Astrocyte (in vitro differentiated cells and primary cell): ENCODE results near the gene THG1L.

Experiments
- EZH2 ChIP-seq: IDR thresholded peaks from 2 replicates; pipeline ENCODE4 v1.6.1; 2012; ENCODE audit warnings: mild to moderate bottlenecking, low read length, inconsistent platforms; ENCODE audit not compliant: insufficient read depth
- TF ChIP-seq, protein P1 (sequence below): IDR thresholded peaks from 2 replicates; pipeline ENCODE4 v1.5.1; 2011; ENCODE audit warnings: low read depth, mild to moderate bottlenecking, inconsistent platforms, low read length, moderate library complexity; ENCODE audit not compliant: insufficient read depth

GRCh38 chr5:157778121-157778805 lies 47.0 kb downstream of the THG1L start:
- TF ChIP-seq, protein P1, sequence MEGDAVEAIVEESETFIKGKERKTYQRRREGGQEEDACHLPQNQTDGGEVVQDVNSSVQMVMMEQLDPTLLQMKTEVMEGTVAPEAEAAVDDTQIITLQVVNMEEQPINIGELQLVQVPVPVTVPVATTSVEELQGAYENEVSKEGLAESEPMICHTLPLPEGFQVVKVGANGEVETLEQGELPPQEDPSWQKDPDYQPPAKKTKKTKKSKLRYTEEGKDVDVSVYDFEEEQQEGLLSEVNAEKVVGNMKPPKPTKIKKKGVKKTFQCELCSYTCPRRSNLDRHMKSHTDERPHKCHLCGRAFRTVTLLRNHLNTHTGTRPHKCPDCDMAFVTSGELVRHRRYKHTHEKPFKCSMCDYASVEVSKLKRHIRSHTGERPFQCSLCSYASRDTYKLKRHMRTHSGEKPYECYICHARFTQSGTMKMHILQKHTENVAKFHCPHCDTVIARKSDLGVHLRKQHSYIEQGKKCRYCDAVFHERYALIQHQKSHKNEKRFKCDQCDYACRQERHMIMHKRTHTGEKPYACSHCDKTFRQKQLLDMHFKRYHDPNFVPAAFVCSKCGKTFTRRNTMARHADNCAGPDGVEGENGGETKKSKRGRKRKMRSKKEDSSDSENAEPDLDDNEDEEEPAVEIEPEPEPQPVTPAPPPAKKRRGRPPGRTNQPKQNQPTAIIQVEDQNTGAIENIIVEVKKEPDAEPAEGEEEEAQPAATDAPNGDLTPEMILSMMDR: no peak
- no peak for TF ChIP-seq EZH2
